HFFc6 (cell line): Measurements from ENCODE around the gene JAZF1. TPM values are rescaled to one million over a fixed set of nuclear protein-coding genes. Genes with fewer than 3 reads are reported as not detected.
"Not testable (repeated sequence)": the region's sequence is repeated elsewhere in the genome, so short reads cannot be mapped to it uniquely, and the experiment has no call there.

Experiments used
- DNase-seq: peaks from one replicate; pipeline ENCODE4 v3.0.0-alpha.2; 2018
- H3K27ac Mint-ChIP-seq: 2 replicates; pipeline ENCODE4 v1.8.0; 2020; ENCODE audit warnings: mild to moderate bottlenecking, mixed read lengths
- H3K27me3 Mint-ChIP-seq: 2 replicates; pipeline ENCODE4 v1.8.0; 2021; ENCODE audit warnings: mild to moderate bottlenecking, moderate library complexity, mixed read lengths; ENCODE audit not compliant: insufficient read depth
- H3K36me3 Mint-ChIP-seq: 2 replicates; pipeline ENCODE4 v1.8.0; 2021; ENCODE audit warnings: low read depth, mixed read lengths
- H3K4me1 Mint-ChIP-seq: 2 replicates; pipeline ENCODE4 v1.8.0; 2020; ENCODE audit warnings: low read depth, mixed read lengths
- H3K4me3 Mint-ChIP-seq: 2 replicates; pipeline ENCODE4 v1.8.0; 2020; ENCODE audit warnings: mild to moderate bottlenecking, moderate library complexity, mixed read lengths
- H3K9me3 Mint-ChIP-seq: 2 replicates; pipeline ENCODE4 v1.8.0; 2020; ENCODE audit warnings: mild to moderate bottlenecking, mixed read lengths
- total RNA-seq, 6 experiments: library from RNA; stranded (reverse); fragmentation: NEBNext Ultra II Directional; extraction: Animal tissue kit (Norgen Biotek cat#: 25700); gene quantifications; 2 replicates in 1 of 6; 3 replicates in 5 of 6; pipeline ENCODE4 v1.2.3, GENCODE V29; 2021
- TF ChIP-seq, protein P1 (sequence below): fragments of 200-600 bp; sonication (generic); IDR thresholded peaks from 2 replicates; pipeline ENCODE4 v1.5.0; 2021; ENCODE audit warnings: antibody characterized with exemption, mild to moderate bottlenecking

JAZF1 gene
- total RNA-seq, 6 experiments from 2014 or later, result 17.5 to 26.3 (median 21.4) TPM

DNA sequence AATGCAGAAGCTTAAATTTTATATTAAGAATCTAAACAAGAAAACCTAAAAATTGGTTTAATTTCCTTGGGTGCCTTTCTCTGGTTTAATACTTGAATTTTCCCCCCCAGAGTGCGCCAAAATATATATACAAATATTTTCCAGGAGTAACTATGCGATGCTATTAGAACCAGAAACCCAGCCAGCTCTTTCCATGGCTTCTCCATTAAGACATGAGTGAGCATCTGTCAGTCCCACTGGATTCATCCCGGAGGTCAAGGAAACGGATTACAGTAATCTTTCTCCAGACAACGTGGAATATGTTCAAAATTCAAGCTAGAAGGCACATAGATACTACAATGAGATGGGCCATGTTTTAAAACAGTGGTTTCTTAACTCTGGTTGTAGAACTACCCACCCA, 291.9 kb downstream of the JAZF1 start:
- no peak overlapping the region for H3K4me3 Mint-ChIP-seq
- no peak overlapping the region for H3K27ac Mint-ChIP-seq
- no peaks in the 10 kb centered on the region for H3K9me3 Mint-ChIP-seq
- no peak for DNase-seq
- H3K36me3 Mint-ChIP-seq, result peaks cover 16% of the 10 kb centered on the region; the same call in 1 of the 2 replicates
- peaks cover 6% of the 10 kb centered on the region for H3K4me1 Mint-ChIP-seq
- no peaks in the 10 kb centered on the region; the same call in none of the 2 replicates for H3K27me3 Mint-ChIP-seq
- TF ChIP-seq, protein P1, sequence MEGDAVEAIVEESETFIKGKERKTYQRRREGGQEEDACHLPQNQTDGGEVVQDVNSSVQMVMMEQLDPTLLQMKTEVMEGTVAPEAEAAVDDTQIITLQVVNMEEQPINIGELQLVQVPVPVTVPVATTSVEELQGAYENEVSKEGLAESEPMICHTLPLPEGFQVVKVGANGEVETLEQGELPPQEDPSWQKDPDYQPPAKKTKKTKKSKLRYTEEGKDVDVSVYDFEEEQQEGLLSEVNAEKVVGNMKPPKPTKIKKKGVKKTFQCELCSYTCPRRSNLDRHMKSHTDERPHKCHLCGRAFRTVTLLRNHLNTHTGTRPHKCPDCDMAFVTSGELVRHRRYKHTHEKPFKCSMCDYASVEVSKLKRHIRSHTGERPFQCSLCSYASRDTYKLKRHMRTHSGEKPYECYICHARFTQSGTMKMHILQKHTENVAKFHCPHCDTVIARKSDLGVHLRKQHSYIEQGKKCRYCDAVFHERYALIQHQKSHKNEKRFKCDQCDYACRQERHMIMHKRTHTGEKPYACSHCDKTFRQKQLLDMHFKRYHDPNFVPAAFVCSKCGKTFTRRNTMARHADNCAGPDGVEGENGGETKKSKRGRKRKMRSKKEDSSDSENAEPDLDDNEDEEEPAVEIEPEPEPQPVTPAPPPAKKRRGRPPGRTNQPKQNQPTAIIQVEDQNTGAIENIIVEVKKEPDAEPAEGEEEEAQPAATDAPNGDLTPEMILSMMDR, result no peak

DNA sequence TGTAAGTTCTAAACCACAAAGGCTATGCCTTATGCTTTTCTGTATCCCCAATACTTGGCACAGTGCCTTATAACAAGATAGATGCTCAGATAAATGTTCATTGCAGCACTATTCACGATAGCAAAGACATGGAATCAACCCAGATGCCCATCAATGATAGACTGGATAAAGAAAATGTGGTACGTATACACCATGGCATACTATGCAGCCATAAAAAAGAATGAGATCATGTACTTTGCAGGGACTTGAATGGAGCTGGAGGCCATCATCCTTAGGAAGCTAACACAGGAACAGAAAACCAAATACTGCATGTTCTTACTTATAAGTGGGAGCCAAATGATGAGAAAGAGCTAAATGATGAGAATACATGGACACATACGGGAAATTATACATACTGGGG, 293.9 kb downstream of the JAZF1 start:
- not testable (repeated sequence) for DNase-seq, H3K4me3 Mint-ChIP-seq, H3K9me3 Mint-ChIP-seq, H3K27ac Mint-ChIP-seq, H3K36me3 Mint-ChIP-seq, H3K27me3 Mint-ChIP-seq, H3K4me1 Mint-ChIP-seq

GRCh38 chr7:27885652-27886051, 294.9 kb downstream of the JAZF1 start:
- H3K9me3 Mint-ChIP-seq, result no peaks in the 10 kb centered on the region
- peaks cover 6% of the 10 kb centered on the region; the same call in 1 of the 2 replicates for H3K36me3 Mint-ChIP-seq
- H3K27me3 Mint-ChIP-seq, result no peaks in the 10 kb centered on the region; the same call in 1 of the 2 replicates
- no peak overlapping the region for H3K27ac Mint-ChIP-seq
- no peak overlapping the region for H3K4me3 Mint-ChIP-seq
- H3K4me1 Mint-ChIP-seq, result peaks cover 9% of the 10 kb centered on the region
- DNase-seq, result no peak
- TF ChIP-seq, protein P1, result no peak

DNA sequence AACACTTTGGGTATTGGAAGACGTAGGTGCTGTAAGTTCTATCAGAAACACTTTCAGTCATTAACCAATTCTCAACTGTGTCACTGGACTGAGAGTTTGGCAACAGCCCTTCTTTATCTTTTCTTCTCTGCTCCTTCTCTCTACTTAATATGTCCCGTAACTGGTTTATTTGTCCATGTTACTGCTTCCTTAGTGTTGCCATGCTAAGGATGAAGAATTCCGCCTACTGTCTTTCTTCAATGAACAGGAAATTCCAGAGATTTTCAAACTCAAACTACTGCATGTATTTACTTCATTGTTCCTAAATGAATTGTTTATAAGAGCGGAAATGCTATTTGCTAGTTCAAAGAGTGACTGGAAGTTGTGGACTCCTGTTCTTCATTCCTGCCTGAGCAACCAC, 296.9 kb downstream of the JAZF1 start:
- Mint-ChIP-seq H3K27ac (no peak overlapping the region), H3K27me3 (no peaks in the 10 kb centered on the region; the same call in 1 of the 2 replicates), H3K4me3 (no peak overlapping the region), H3K9me3 (no peaks in the 10 kb centered on the region), H3K4me1 (peaks cover 9% of the 10 kb centered on the region), H3K36me3 (peaks cover 6% of the 10 kb centered on the region; the same call in 1 of the 2 replicates)
- DNase-seq, result no peak
- TF ChIP-seq, protein P1, result no peak

GRCh38 chr7:27876756-27877155, 303.8 kb downstream of the JAZF1 start:
- peaks cover 2% of the 10 kb centered on the region; the same call in 1 of the 2 replicates for H3K27me3 Mint-ChIP-seq
- H3K36me3 Mint-ChIP-seq, result peaks cover 8% of the 10 kb centered on the region
- peaks cover 13% of the 10 kb centered on the region for H3K4me1 Mint-ChIP-seq
- no peaks in the 10 kb centered on the region for H3K9me3 Mint-ChIP-seq
- TF ChIP-seq, protein P1, result no peak
- DNase-seq, result no peak
- no peak overlapping the region for H3K27ac Mint-ChIP-seq
- H3K4me3 Mint-ChIP-seq, result no peak overlapping the region

DNA sequence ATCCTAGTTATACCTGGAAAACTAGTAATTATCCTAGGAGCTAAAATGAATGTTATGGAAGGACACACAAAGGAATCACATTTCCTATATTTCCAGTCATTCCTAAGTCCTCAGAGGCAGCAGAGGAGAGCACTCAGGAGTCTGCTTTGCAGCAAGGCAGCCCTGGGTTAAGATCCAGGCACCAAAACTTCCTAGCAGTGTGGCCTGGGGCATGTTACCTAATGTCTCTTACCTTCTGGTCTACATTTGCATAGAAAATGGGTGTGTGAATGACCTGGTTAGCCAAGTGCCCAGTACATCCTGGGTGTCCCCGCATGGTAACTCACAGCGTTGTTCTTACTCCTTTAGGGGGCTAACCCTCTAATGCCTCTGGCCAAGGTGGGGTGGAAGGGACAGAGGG, 304.8 kb downstream of the JAZF1 start:
- Mint-ChIP-seq H3K27ac (no peak overlapping the region), H3K27me3 (peaks cover 2% of the 10 kb centered on the region; the same call in 1 of the 2 replicates), H3K4me3 (no peak overlapping the region), H3K9me3 (no peaks in the 10 kb centered on the region), H3K36me3 (peaks cover 8% of the 10 kb centered on the region), H3K4me1 (peaks cover 13% of the 10 kb centered on the region)
- DNase-seq, result no peak
- TF ChIP-seq, protein P1, result no peak
